Measurements from ENCODE around the gene DRAP1. TPM values are rescaled to one million over a fixed set of nuclear protein-coding genes. Genes with fewer than 3 reads are reported as not detected.

Gene DRAP1
- total RNA-seq, 1 experiment from 2014 or later: 581 TPM

GRCh38 chr11:65885808-65886536, 33.3 kb upstream of the DRAP1 start:
- H3K4me1 ChIP-seq (ENCODE audit: control insufficient read depth, insufficient read depth, low read length): peaks cover 37% of the 10 kb centered on the region
- ATAC-seq (no peak), DNase-seq (ENCODE audit: low read depth, low spot score) (no peak)
- no peak overlapping the region for H3K4me3 ChIP-seq (ENCODE audit: low read depth in 2 of 2, low read length in 2 of 2)
- H3K27me3 ChIP-seq (ENCODE audit: control insufficient read depth, insufficient read depth, low read length): no peaks in the 10 kb centered on the region
- POLR2A ChIA-PET: interaction anchor here (1.0 kb wide), 1 partner anchor 26 kb away, joined by 4 read pairs; no protein-coding TSS in a partner anchor
- intact Hi-C loops (cut with micrococcal nuclease; ENCODE audit: unreplicated experiment) (no loop called here), in situ Hi-C loops (cut with HindIII; ENCODE audit: low pct_unique_long_range_greater_than_20kb, low sequenced_read_pairs) (no loop called here)
- TF ChIP-seq REST (IDR thresholded peaks at IDR 0.05; ENCODE audit: insufficient read depth in 1 of 2, low read depth in 2 of 2, low read length in 1 of 2) (no peak), POLR2AphosphoS5 (IDR thresholded peaks at IDR 0.05; ENCODE audit: low read depth, low read length) (no peak), SIN3A (IDR thresholded peaks at IDR 0.05; ENCODE audit: borderline replicate concordance, insufficient read depth, low read depth, low read length) (no peak), TCF7L2 (IDR thresholded peaks at IDR 0.05; ENCODE audit: low read depth, low read length) (no peak)
- TF ChIP-seq, protein P1, sequence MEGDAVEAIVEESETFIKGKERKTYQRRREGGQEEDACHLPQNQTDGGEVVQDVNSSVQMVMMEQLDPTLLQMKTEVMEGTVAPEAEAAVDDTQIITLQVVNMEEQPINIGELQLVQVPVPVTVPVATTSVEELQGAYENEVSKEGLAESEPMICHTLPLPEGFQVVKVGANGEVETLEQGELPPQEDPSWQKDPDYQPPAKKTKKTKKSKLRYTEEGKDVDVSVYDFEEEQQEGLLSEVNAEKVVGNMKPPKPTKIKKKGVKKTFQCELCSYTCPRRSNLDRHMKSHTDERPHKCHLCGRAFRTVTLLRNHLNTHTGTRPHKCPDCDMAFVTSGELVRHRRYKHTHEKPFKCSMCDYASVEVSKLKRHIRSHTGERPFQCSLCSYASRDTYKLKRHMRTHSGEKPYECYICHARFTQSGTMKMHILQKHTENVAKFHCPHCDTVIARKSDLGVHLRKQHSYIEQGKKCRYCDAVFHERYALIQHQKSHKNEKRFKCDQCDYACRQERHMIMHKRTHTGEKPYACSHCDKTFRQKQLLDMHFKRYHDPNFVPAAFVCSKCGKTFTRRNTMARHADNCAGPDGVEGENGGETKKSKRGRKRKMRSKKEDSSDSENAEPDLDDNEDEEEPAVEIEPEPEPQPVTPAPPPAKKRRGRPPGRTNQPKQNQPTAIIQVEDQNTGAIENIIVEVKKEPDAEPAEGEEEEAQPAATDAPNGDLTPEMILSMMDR (IDR thresholded peaks at IDR 0.05): no peak
- peaks cover 4% of the 10 kb centered on the region; the same call in 1 of the 2 replicates for H3K36me3 ChIP-seq (ENCODE audit: control insufficient read depth, insufficient read depth, low read length)
- no TSS peak for BruUV-seq (replicated peaks)
- no peaks in the 10 kb centered on the region for H3K9me3 ChIP-seq (ENCODE audit: control insufficient read depth, insufficient read depth, low read depth, low read length)
- H3K27ac ChIP-seq (ENCODE audit: low read length): no peak overlapping the region
- CTCF ChIA-PET: interaction anchor here (0.7 to 2.1 kb wide), 8 partner anchors 12 to 233 kb away, joined by 3 to 14 read pairs (median 5); partner anchors contain the start of gene MUS81

- no peaks in the 10 kb centered on the region for H3K27me3 ChIP-seq (ENCODE audit: control insufficient read depth, insufficient read depth, low read length)
- BruUV-seq (replicated peaks): no TSS peak
- intact Hi-C loops (cut with micrococcal nuclease; ENCODE audit: unreplicated experiment) (no loop called here), in situ Hi-C loops (cut with HindIII; ENCODE audit: low pct_unique_long_range_greater_than_20kb, low sequenced_read_pairs) (no loop called here)
- ChIA-PET CTCF (interaction anchor here (0.6 to 1.3 kb wide), 3 partner anchors 25 to 42 kb away, joined by 3 to 8 read pairs (median 4); no protein-coding TSS in a partner anchor), POLR2A (interaction anchor here (0.6 to 1.1 kb wide), 2 partner anchors 13 to 46 kb away, joined by 4 to 10 read pairs; no protein-coding TSS in a partner anchor)
- H3K27ac ChIP-seq (ENCODE audit: low read length): peak overlapping the region; percentile 98
- no peak for TF ChIP-seq SIN3A (IDR thresholded peaks at IDR 0.05; ENCODE audit: borderline replicate concordance, insufficient read depth, low read depth, low read length)
- no peak for TF ChIP-seq POLR2AphosphoS5 (IDR thresholded peaks at IDR 0.05; ENCODE audit: low read depth, low read length)
- TF ChIP-seq, protein P1 (IDR thresholded peaks at IDR 0.05): no peak
- no peak for TF ChIP-seq TCF7L2 (IDR thresholded peaks at IDR 0.05; ENCODE audit: low read depth, low read length)
- TF ChIP-seq REST (IDR thresholded peaks at IDR 0.05; ENCODE audit: insufficient read depth in 1 of 2, low read depth in 2 of 2, low read length in 1 of 2): no peak
- H3K9me3 ChIP-seq (ENCODE audit: control insufficient read depth, insufficient read depth, low read depth, low read length): no peaks in the 10 kb centered on the region
- ATAC-seq: no peak
- no peak for DNase-seq (ENCODE audit: low read depth, low spot score)
- H3K36me3 ChIP-seq (ENCODE audit: control insufficient read depth, insufficient read depth, low read length): peaks cover 4% of the 10 kb centered on the region; the same call in 1 of the 2 replicates
- H3K4me1 ChIP-seq (ENCODE audit: control insufficient read depth, insufficient read depth, low read length): peaks cover 40% of the 10 kb centered on the region
- peak overlapping the region; percentile 88 to 93 for H3K4me3 ChIP-seq (ENCODE audit: low read depth in 2 of 2, low read length in 2 of 2)
Measured at GRCh38 chr11:65886826-65887722, 32.2 kb upstream of the DRAP1 start.

Measured in Panc1 (cell line).